HL-60 (cell line): ENCODE results near the gene HS6ST2.
A peak's percentile ranks its signal among the peaks of the same experiment; 100 is the strongest.

Source experiments
- DNase-seq, 2 experiments: peaks; one replicate each; pipeline ENCODE4 v3.0.0-alpha.2; 2010 to 2020; ENCODE audit warnings: low read depth in 1 of 2, low spot score in 1 of 2
- H3K27ac ChIP-seq: fragments of 250-450 bp; sonication (Bioruptor Pico); replicated peaks from 2 replicates; pipeline ENCODE4 v1.5.1; 2020; ENCODE audit warnings: mild to moderate bottlenecking, moderate library complexity
- H3K27me3 ChIP-seq: fragments of 250-450 bp; sonication (Bioruptor Pico); 2 replicates; pipeline ENCODE4 v1.5.1; 2021; ENCODE audit warnings: mild to moderate bottlenecking, moderate library complexity; ENCODE audit not compliant: insufficient read depth, poor library complexity, severe bottlenecking
- H3K4me3 ChIP-seq: replicated peaks from 2 replicates; pipeline ENCODE4 v1.5.1; 2011; ENCODE audit warnings: mild to moderate bottlenecking, control low read depth, low read length; ENCODE audit not compliant: insufficient read depth
- CTCF ChIP-seq: IDR thresholded peaks from one replicate; pipeline ENCODE4 v1.5.1; 2011; ENCODE audit warnings: low read length, control low read depth, inconsistent platforms; ENCODE audit not compliant: insufficient read depth
- GABPA ChIP-seq: IDR thresholded peaks from 2 replicates; pipeline ENCODE4 v1.6.1; 2012; ENCODE audit warnings: low read depth
- POLR2AphosphoS5 ChIP-seq: IDR thresholded peaks from 2 replicates; pipeline ENCODE4 v1.6.1; 2012; ENCODE audit warnings: low read depth
- SPI1 ChIP-seq: IDR thresholded peaks from 2 replicates; pipeline ENCODE4 v1.6.1; 2012; ENCODE audit warnings: low read depth, mild to moderate bottlenecking, borderline replicate concordance
- TF ChIP-seq, protein P1 (sequence below): IDR thresholded peaks from 2 replicates; pipeline ENCODE4 v1.6.1; 2012; ENCODE audit warnings: low read depth; ENCODE audit not compliant: insufficient replicate concordance

HS6ST2 gene

DNA sequence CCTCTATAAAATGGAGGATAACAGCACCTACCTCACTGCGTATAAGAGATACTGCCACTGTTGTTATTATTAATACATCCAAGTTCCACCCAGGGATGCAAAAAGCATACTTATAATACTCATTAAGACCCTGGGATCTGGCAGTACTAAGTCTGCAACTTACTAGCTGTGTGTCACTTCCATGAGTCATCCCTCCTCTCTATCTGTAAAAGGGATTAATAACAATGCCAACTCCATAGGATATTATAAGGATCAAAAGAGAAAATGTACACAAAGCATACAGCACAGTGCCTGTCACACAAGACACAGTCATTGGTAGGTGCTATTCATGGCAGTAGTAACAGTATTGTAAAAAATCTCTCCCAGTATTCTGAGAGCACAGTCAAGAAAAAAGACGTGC lies 216.7 kb downstream of the HS6ST2 start:
- Histone ChIP-seq H3K27ac (no peak overlapping the region), H3K4me3 (no peak overlapping the region), H3K27me3 (no peaks in the 10 kb centered on the region)
- TF ChIP-seq GABPA: no peak
- no peak for TF ChIP-seq POLR2AphosphoS5
- TF ChIP-seq CTCF: no peak
- TF ChIP-seq SPI1: no peak
- TF ChIP-seq, protein P1, sequence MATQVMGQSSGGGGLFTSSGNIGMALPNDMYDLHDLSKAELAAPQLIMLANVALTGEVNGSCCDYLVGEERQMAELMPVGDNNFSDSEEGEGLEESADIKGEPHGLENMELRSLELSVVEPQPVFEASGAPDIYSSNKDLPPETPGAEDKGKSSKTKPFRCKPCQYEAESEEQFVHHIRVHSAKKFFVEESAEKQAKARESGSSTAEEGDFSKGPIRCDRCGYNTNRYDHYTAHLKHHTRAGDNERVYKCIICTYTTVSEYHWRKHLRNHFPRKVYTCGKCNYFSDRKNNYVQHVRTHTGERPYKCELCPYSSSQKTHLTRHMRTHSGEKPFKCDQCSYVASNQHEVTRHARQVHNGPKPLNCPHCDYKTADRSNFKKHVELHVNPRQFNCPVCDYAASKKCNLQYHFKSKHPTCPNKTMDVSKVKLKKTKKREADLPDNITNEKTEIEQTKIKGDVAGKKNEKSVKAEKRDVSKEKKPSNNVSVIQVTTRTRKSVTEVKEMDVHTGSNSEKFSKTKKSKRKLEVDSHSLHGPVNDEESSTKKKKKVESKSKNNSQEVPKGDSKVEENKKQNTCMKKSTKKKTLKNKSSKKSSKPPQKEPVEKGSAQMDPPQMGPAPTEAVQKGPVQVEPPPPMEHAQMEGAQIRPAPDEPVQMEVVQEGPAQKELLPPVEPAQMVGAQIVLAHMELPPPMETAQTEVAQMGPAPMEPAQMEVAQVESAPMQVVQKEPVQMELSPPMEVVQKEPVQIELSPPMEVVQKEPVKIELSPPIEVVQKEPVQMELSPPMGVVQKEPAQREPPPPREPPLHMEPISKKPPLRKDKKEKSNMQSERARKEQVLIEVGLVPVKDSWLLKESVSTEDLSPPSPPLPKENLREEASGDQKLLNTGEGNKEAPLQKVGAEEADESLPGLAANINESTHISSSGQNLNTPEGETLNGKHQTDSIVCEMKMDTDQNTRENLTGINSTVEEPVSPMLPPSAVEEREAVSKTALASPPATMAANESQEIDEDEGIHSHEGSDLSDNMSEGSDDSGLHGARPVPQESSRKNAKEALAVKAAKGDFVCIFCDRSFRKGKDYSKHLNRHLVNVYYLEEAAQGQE: no peak
- no peak for DNase-seq

DNA sequence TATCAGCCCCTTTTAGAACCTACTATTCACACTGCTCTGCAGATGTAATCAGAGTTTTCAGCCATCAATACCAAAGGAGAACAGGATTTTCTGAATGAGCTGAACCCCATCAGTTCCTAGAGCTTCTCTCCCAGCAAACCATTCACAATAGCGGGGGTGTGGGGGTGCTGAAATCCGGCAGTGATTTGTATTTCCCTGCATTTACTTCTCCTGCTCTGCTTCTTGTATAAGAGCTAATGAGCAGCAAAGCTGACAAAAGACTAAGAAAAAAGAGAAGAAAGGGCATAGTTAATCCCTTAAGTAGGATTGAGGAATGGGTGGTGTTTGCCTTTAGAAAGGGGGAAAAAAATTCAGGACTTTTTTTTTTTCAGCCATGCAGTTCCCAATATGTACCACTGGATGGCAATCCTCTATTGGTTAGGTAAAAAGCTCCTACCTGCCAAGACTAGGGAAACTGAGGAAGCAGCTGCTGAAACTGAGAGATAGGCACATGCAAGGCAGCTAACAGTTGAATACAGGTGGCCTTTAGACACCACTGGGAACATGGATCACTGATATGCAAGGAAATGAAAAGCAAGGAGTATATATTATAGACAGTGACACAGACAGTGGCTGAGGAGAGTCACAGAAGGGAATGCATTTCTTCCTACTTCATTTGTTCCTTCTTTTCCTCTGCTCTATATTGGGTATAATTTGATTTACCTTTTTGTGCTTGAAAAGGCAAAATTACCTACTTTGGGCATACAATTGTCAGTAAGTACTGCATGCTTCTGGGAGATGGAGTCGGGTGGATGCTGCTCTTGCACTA lies 217.9 kb downstream of the HS6ST2 start:
- TF ChIP-seq CTCF (peak; percentile 8), POLR2AphosphoS5 (no peak)
- Histone ChIP-seq H3K27ac (no peak overlapping the region), H3K4me3 (no peak overlapping the region), H3K27me3 (no peaks in the 10 kb centered on the region)
- no peak for DNase-seq

DNA sequence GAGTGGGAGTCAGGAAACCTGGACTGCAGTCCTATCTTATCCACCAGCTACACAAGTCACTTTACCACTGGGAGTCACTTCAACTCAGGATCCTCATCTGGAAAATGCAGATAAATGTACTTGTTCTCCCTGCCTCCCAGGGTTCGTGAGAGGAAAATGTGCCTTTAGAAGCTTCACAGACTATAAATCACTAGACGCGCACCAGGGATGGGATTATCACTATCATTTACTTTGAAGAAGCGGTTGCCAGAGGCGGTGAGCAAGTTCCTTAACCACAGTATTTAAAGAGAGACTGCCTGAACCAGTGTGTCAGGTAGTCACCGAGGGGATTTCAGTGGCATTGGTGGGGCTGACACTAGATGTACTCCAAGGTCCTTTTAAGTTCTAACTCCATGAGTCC lies 219.5 kb downstream of the HS6ST2 start:
- DNase-seq: no peak
- H3K27me3 ChIP-seq: no peaks in the 10 kb centered on the region
- H3K4me3 ChIP-seq: no peak overlapping the region
- H3K27ac ChIP-seq: no peak overlapping the region
- TF ChIP-seq, protein P1: no peak
- TF ChIP-seq POLR2AphosphoS5 (no peak), CTCF (no peak), GABPA (no peak), SPI1 (no peak)

DNA sequence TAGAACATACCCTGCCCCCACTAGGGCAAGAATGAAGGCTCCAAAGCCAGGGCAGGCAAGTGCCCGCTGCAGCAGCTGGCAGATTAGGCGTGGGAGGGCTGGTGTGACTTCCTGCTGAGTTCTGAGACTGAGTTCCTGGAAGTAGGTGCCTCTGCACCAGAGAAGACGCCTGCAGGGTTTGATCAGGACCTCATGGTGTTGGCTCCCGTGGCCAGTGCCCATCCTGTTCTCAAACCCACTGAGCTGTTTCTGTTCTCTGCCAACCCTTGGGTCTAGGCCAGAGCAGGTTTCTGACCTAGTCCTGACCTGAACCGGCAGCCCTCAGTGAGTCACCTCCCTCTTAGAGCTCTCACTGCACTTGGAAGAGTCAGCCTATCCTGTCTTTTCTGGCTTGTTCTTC lies 220.7 kb downstream of the HS6ST2 start:
- H3K27ac ChIP-seq: no peak overlapping the region
- H3K27me3 ChIP-seq: no peaks in the 10 kb centered on the region
- TF ChIP-seq SPI1: no peak
- TF ChIP-seq, protein P1: no peak
- no peak for TF ChIP-seq CTCF
- TF ChIP-seq GABPA: no peak
- no peak for TF ChIP-seq POLR2AphosphoS5
- DNase-seq: peak in 1 of 2 experiments; percentile 13
- H3K4me3 ChIP-seq: no peak overlapping the region
